ENCODE data around the gene FBP2. TPM values are rescaled to one million over a fixed set of nuclear protein-coding genes. Genes with fewer than 3 reads are reported as not detected.

FBP2 gene
- total RNA-seq, 1 donor from 2014 or later: 72.5 TPM

DNA sequence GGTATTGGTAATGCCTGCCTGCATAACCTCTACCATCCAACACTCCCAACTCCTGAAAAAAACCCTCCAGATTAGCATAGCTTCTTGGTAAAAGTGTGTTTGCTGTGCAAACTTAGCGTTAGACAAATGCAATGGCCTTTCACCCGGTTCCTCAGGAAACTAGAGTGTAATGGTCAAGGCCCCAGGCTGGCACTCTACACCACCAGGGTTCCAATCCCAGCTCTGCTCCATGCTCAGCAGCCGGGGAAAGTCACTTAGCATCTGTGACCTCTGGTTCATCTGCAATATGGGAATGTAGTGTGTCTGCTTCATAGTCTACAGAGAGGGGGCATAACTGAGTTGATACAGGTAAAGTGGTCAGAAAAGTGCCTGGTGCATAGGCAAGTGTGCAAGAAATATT lies 36.7 kb upstream of the FBP2 start:
- H3K9ac ChIP-seq (ENCODE audit: low read depth in 1 of 3, low read length in 3 of 3): no peak overlapping the region

DNA sequence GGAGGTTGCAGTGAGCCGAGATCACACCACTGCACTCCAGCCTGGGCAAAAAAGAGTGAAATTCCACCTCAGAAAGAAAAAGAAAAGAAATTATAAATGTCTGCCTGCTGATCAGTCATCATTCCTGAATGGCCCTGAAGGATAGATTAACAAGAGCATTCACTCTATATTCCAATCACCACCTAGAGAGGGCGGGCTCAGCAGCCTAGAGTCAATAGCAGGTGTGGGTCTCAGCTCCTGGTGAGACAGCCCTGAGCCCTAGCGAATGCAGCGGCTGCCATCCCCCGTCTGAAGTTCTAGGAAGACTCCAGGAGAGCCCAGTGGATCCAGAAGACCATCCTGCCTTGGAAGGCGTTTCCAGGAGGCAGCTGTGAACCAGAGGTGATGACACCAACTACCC lies 33.7 kb upstream of the FBP2 start:
- Histone ChIP-seq H3K27me3 (ENCODE audit: control insufficient read depth in 3 of 3, insufficient read depth in 3 of 3, low read length in 3 of 3) (peaks cover 0 to under 1% (median 0%) of the 10 kb centered on the region in 3 donors), H3K4me3 (ENCODE audit: low read length in 3 of 3) (no peak overlapping the region), H3K9ac (ENCODE audit: low read depth in 1 of 3, low read length in 3 of 3) (no peak overlapping the region), H3K9me3 (ENCODE audit: control insufficient read depth in 3 of 3, low read length in 3 of 3) (no peaks in the 10 kb centered on the region), H3K36me3 (ENCODE audit: control insufficient read depth in 3 of 3, insufficient read depth in 3 of 3, low read length in 3 of 3) (no peaks in the 10 kb centered on the region), H3K27ac (ENCODE audit: low read depth, low read length) (no peak overlapping the region), H3K4me1 (ENCODE audit: control insufficient read depth in 3 of 3, insufficient read depth in 3 of 3, low read length in 3 of 3) (no peaks in the 10 kb centered on the region)

More for the DNA sequence above, 36.7 kb upstream of the FBP2 start:
- no peak overlapping the region for H3K27ac ChIP-seq (ENCODE audit: low read depth, low read length)
- H3K36me3 ChIP-seq (ENCODE audit: control insufficient read depth in 3 of 3, insufficient read depth in 3 of 3, low read length in 3 of 3): no peaks in the 10 kb centered on the region
- H3K9me3 ChIP-seq (ENCODE audit: control insufficient read depth in 3 of 3, low read length in 3 of 3): no peaks in the 10 kb centered on the region
- peaks cover 0 to 6% (median 5%) of the 10 kb centered on the region in 3 donors for H3K27me3 ChIP-seq (ENCODE audit: control insufficient read depth in 3 of 3, insufficient read depth in 3 of 3, low read length in 3 of 3)
- no peak overlapping the region for H3K4me3 ChIP-seq (ENCODE audit: low read length in 3 of 3)
- H3K4me1 ChIP-seq (ENCODE audit: control insufficient read depth in 3 of 3, insufficient read depth in 3 of 3, low read length in 3 of 3): no peaks in the 10 kb centered on the region

DNA sequence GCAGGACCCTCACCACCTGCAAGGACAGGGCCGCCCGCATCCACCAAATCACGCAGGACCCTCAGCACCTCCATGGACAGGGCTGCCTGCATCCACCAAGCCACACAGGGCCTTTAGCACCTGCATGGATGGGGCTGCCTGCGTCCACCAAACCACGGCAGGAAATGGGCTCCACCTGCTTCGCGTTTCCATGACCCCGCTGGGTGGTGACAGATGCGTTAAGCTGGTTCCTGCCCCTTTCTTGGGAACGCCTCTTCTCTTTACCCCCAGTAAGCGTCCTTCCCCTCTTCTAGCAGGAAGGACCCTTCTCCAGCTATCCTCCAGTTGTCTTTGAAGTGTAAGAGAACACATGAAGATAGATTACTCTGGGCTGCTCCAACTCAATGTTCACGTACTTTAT lies 32.2 kb upstream of the FBP2 start:
- Histone ChIP-seq H3K36me3 (ENCODE audit: control insufficient read depth in 3 of 3, insufficient read depth in 3 of 3, low read length in 3 of 3) (no peaks in the 10 kb centered on the region), H3K27ac (ENCODE audit: low read depth, low read length) (no peak overlapping the region), H3K9ac (ENCODE audit: low read depth in 1 of 3, low read length in 3 of 3) (no peak overlapping the region), H3K27me3 (ENCODE audit: control insufficient read depth in 3 of 3, insufficient read depth in 3 of 3, low read length in 3 of 3) (no peaks in the 10 kb centered on the region), H3K4me1 (ENCODE audit: control insufficient read depth in 3 of 3, insufficient read depth in 3 of 3, low read length in 3 of 3) (no peaks in the 10 kb centered on the region), H3K9me3 (ENCODE audit: control insufficient read depth in 3 of 3, low read length in 3 of 3) (no peaks in the 10 kb centered on the region), H3K4me3 (ENCODE audit: low read length in 3 of 3) (no peak overlapping the region)

DNA sequence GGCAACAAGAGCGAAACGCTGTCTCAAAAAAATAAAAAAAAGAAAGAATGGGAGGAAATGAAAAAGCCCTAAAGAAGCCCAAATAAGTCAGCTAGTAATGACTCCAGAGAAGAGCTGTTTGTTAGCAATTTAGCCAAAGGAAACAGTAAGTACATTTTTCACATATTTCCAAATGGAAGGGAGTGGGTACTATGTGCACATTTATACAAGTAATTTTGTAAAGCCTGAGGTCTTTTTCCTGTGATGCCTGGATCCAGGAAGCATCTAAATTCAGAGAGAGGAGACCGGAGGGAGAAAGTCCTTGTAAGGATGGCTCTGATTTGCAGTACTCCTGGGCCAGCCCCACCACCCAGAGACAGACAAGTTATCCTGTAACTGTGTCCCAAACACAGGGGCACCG lies 31.0 kb upstream of the FBP2 start:
- Histone ChIP-seq H3K27ac (ENCODE audit: low read depth, low read length) (no peak overlapping the region), H3K9me3 (ENCODE audit: control insufficient read depth in 3 of 3, low read length in 3 of 3) (no peaks in the 10 kb centered on the region), H3K4me1 (ENCODE audit: control insufficient read depth in 3 of 3, insufficient read depth in 3 of 3, low read length in 3 of 3) (no peaks in the 10 kb centered on the region), H3K9ac (ENCODE audit: low read depth in 1 of 3, low read length in 3 of 3) (no peak overlapping the region), H3K36me3 (ENCODE audit: control insufficient read depth in 3 of 3, insufficient read depth in 3 of 3, low read length in 3 of 3) (no peaks in the 10 kb centered on the region), H3K27me3 (ENCODE audit: control insufficient read depth in 3 of 3, insufficient read depth in 3 of 3, low read length in 3 of 3) (no peaks in the 10 kb centered on the region), H3K4me3 (ENCODE audit: low read length in 3 of 3) (no peak overlapping the region)

DNA sequence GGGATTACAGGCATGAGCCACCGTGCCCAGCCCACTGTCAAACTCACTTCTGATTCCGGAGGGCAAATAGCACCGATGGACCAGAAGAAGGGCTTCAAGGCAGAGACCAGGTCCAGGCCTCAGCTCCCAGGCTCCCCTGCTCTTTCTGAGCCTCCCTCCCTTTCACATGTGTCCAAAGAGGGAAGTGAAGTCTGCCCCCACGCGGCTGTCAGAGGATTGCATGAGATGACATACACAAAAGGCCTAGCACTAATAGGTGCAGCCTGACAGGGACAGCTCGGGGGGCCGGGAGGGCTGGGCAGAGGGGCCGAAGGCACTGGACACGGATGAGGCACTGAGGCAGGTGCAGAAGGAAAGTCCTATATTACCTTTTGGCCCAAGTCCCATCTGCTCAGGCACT lies 29.6 kb upstream of the FBP2 start:
- H3K9ac ChIP-seq (ENCODE audit: low read depth in 1 of 3, low read length in 3 of 3): no peak overlapping the region

DNA sequence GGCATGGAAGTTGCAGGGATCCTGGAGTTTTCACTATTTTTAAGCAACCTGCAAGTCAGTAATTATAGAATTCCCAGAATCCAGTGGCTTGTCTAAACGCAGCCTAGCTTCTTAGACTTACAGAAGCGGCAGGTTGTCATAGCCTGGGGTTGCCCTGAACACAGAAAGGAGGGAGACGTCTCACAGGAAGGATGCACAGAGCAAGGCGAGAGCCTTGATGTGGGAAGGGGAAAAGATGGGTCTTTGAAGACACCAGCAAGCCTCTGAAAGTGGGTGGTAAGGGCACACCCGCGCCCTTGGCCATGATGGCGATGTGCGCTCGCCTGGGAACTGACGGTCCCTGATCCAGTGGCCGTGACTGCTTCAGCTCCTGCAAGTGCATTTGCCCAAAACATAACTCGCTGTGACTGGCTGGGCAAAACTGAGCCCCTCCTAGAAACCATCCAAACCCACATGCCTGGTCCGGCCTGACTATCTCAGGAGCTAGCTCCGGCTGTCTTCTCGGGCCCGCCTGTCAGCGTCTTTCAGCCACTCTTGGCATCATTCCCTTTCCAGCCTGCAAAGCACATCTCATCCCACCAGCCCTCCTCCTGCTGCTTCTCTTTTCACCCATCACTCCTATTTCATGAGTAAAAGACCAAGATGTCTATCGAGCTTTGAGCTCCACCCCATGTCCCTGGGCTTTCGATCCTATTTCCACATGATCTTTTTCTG lies 28.6 kb upstream of the FBP2 start:
- H3K9me3 ChIP-seq (ENCODE audit: control insufficient read depth in 3 of 3, low read length in 3 of 3): no peaks in the 10 kb centered on the region
- no peak overlapping the region for H3K4me3 ChIP-seq (ENCODE audit: low read length in 3 of 3)
- H3K27me3 ChIP-seq (ENCODE audit: control insufficient read depth in 3 of 3, insufficient read depth in 3 of 3, low read length in 3 of 3): no peaks in the 10 kb centered on the region
- H3K9ac ChIP-seq (ENCODE audit: low read depth in 1 of 3, low read length in 3 of 3): no peak overlapping the region
- H3K36me3 ChIP-seq (ENCODE audit: control insufficient read depth in 3 of 3, insufficient read depth in 3 of 3, low read length in 3 of 3): no peaks in the 10 kb centered on the region
- H3K4me1 ChIP-seq (ENCODE audit: control insufficient read depth in 3 of 3, insufficient read depth in 3 of 3, low read length in 3 of 3): no peaks in the 10 kb centered on the region
- H3K27ac ChIP-seq (ENCODE audit: low read depth, low read length): no peak overlapping the region

More for the DNA sequence above, 29.6 kb upstream of the FBP2 start:
- no peak overlapping the region for H3K27ac ChIP-seq (ENCODE audit: low read depth, low read length)
- no peaks in the 10 kb centered on the region for H3K36me3 ChIP-seq (ENCODE audit: control insufficient read depth in 3 of 3, insufficient read depth in 3 of 3, low read length in 3 of 3)
- H3K4me1 ChIP-seq (ENCODE audit: control insufficient read depth in 3 of 3, insufficient read depth in 3 of 3, low read length in 3 of 3): no peaks in the 10 kb centered on the region
- no peaks in the 10 kb centered on the region for H3K27me3 ChIP-seq (ENCODE audit: control insufficient read depth in 3 of 3, insufficient read depth in 3 of 3, low read length in 3 of 3)
- H3K9me3 ChIP-seq (ENCODE audit: control insufficient read depth in 3 of 3, low read length in 3 of 3): no peaks in the 10 kb centered on the region
- no peak overlapping the region for H3K4me3 ChIP-seq (ENCODE audit: low read length in 3 of 3)

DNA sequence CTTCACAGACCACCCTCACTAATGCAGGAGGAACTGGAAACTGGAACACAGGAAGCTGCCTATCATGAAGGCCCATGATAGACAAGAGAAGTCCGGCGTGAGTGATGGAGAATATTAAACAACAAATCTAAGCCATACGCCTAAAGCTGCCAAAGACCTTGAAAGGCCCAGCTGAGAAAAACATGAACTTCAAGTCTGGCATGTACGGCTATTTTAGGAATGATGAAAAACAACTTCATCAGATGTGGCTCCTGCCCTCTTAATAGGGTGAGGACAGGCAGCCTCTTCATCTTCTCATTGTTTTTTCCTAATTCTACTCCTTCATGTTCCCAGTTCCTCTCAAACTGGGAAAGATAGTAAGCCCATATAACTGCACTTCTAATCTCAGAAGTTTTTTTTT lies 25.4 kb upstream of the FBP2 start:
- H3K4me3 ChIP-seq (ENCODE audit: low read length in 3 of 3): no peak overlapping the region
- H3K9me3 ChIP-seq (ENCODE audit: control insufficient read depth in 3 of 3, low read length in 3 of 3): no peaks in the 10 kb centered on the region
- no peaks in the 10 kb centered on the region for H3K36me3 ChIP-seq (ENCODE audit: control insufficient read depth in 3 of 3, insufficient read depth in 3 of 3, low read length in 3 of 3)
- H3K4me1 ChIP-seq (ENCODE audit: control insufficient read depth in 3 of 3, insufficient read depth in 3 of 3, low read length in 3 of 3): no peaks in the 10 kb centered on the region
- no peak overlapping the region for H3K9ac ChIP-seq (ENCODE audit: low read depth in 1 of 3, low read length in 3 of 3)
- H3K27me3 ChIP-seq (ENCODE audit: control insufficient read depth in 3 of 3, insufficient read depth in 3 of 3, low read length in 3 of 3): no peaks in the 10 kb centered on the region
- H3K27ac ChIP-seq (ENCODE audit: low read depth, low read length): no peak overlapping the region

DNA sequence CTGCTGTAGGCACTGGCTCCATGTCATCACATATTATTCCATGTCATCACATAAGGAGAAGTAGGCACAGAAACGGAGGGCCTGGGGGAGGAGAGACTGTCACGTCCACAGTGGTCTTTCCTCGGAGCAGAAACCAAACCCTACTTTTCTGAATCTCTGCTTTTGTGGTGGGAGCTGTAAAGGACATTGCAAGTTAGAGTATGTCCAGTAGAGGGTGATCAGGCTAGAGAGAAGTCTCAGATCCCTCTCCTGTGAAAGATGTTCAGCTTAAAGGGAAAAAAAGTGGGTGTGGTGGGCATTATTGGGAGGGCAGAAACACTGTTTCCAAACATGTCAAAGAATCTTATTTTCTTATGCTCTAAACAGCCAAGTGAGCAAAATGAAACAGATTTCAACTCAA lies 19.4 kb upstream of the FBP2 start:
- no peaks in the 10 kb centered on the region for H3K36me3 ChIP-seq (ENCODE audit: control insufficient read depth in 3 of 3, insufficient read depth in 3 of 3, low read length in 3 of 3)
- H3K27me3 ChIP-seq (ENCODE audit: control insufficient read depth in 3 of 3, insufficient read depth in 3 of 3, low read length in 3 of 3): peaks cover 0 to 5% (median 0%) of the 10 kb centered on the region in 3 donors
- no peak overlapping the region for H3K9ac ChIP-seq (ENCODE audit: low read depth in 1 of 3, low read length in 3 of 3)
- H3K4me3 ChIP-seq (ENCODE audit: low read length in 3 of 3): no peak overlapping the region
- H3K9me3 ChIP-seq (ENCODE audit: control insufficient read depth in 3 of 3, low read length in 3 of 3): no peaks in the 10 kb centered on the region
- no peak overlapping the region for H3K27ac ChIP-seq (ENCODE audit: low read depth, low read length)
- H3K4me1 ChIP-seq (ENCODE audit: control insufficient read depth in 3 of 3, insufficient read depth in 3 of 3, low read length in 3 of 3): no peaks in the 10 kb centered on the region

DNA sequence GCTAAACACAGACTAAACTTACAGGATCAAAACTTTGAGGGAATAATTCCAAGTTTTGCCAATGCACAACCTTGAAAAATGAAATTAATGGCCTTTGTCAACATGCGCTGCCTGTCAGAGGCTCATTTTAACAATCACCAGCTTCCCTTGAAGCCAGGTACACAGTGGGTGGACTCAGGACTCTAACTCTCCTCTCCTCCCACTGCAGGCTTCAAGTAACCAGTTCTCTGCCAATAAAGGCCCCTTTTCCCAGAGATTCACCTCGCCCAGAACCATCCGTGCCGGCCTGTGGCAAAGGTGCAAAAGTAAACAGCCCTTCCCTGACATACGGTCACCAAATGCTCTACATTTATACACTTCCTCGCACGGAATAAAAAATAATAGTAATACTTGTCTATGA lies 18.4 kb upstream of the FBP2 start:
- Histone ChIP-seq H3K9ac (ENCODE audit: low read depth in 1 of 3, low read length in 3 of 3) (no peak overlapping the region), H3K9me3 (ENCODE audit: control insufficient read depth in 3 of 3, low read length in 3 of 3) (no peaks in the 10 kb centered on the region), H3K27ac (ENCODE audit: low read depth, low read length) (no peak overlapping the region), H3K36me3 (ENCODE audit: control insufficient read depth in 3 of 3, insufficient read depth in 3 of 3, low read length in 3 of 3) (no peaks in the 10 kb centered on the region), H3K4me1 (ENCODE audit: control insufficient read depth in 3 of 3, insufficient read depth in 3 of 3, low read length in 3 of 3) (no peaks in the 10 kb centered on the region), H3K4me3 (ENCODE audit: low read length in 3 of 3) (no peak overlapping the region), H3K27me3 (ENCODE audit: control insufficient read depth in 3 of 3, insufficient read depth in 3 of 3, low read length in 3 of 3) (peaks cover 0 to 6% (median 0%) of the 10 kb centered on the region in 3 donors)

DNA sequence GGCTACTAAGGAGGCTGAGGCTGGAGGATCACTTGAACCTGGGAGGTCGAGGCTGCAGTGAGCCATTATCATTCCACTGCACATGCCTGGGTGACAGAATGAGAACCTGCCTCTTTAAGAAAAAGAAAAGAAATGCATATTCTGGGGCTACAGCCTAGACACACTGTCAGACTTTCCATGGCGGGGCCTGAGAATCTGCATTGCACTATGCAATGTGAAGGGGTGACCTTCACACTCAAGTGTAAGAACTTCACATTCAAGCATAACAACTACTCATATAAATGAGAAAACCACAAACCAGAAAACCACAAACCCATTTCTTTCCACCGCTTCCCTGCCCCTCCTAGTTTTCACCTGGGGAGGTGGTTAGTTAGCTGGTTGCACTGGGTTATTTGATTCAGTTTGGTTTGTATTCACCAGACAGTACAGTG lies 18.0 kb upstream of the FBP2 start:
- no peaks in the 10 kb centered on the region for H3K4me1 ChIP-seq (ENCODE audit: control insufficient read depth in 3 of 3, insufficient read depth in 3 of 3, low read length in 3 of 3)
- H3K36me3 ChIP-seq (ENCODE audit: control insufficient read depth in 3 of 3, insufficient read depth in 3 of 3, low read length in 3 of 3): no peaks in the 10 kb centered on the region
- H3K27ac ChIP-seq (ENCODE audit: low read depth, low read length): no peak overlapping the region
- H3K9ac ChIP-seq (ENCODE audit: low read depth in 1 of 3, low read length in 3 of 3): no peak overlapping the region
- no peak overlapping the region for H3K4me3 ChIP-seq (ENCODE audit: low read length in 3 of 3)
- H3K27me3 ChIP-seq (ENCODE audit: control insufficient read depth in 3 of 3, insufficient read depth in 3 of 3, low read length in 3 of 3): peaks cover 0 to 9% (median 0%) of the 10 kb centered on the region in 3 donors
- H3K9me3 ChIP-seq (ENCODE audit: control insufficient read depth in 3 of 3, low read length in 3 of 3): no peaks in the 10 kb centered on the region
